GM21576 (cell line): ENCODE results near the gene FAM151A.

Experiments used
- ATAC-seq: cut with Tn5 transposase; IDR thresholded peaks from one replicate; pipeline ENCODE4 v1.9.1; 2021; ENCODE audit warnings: mild to moderate bottlenecking, moderate library complexity; ENCODE audit not compliant: unreplicated experiment

Gene FAM151A

DNA sequence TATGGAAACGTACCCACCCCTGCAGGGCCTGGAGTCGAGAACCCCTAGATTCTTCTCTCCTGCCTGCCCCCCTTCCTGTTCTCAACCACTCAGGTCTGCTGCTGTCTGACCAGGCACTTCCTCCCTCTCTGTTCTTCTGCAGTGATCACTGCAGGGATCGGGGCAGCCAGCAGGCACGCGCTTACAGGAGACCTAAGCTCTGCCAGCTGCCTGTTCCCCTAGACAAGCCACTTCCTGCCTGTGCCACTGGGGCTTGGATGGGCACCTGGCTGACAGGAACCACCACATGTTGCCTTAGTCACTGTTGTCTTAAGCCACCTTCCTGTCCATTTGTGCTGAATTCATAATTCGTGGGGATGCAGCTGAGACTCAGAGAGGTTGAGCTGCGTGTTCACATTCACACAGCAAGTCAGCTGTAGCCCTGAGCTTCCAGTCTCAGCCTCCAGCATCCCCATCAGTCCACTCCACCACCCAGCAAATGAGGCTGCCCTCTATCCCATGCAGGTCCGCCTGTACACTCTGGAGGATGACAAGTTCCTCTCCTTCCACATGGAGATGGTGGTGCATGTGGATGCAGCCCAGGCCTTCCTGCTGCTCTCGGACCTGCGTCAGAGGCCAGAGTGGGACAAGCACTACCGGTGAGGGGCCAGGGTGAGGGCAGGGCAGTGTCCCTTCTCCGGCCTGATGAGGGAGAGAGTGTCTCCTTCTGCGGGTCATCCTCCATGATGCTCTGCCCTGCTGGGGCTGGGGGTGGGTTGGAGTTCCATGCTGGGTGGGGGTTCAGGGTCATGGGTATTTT, 18.6 kb downstream of the FAM151A start:
- no peak for ATAC-seq

DNA sequence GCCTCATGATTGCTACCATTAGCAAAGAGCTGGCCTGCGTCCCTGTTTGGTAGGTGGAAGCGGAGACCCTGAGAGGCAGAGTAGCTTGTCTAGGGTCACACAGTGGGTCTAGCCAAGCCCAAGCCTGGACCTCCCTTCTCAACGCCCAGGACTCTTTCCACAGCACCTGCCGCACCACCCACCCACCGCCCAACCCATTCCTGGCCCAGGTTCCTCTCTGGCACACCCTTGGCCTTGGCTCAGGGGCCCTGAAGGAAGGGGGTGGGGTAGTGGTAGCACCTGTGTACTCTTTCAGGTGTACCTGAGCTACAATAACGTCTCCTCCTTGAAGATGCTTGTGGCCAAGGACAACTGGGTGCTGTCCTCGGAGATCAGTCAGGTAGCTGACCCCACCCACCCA, 19.3 kb downstream of the FAM151A start:
- ATAC-seq, result no peak

DNA sequence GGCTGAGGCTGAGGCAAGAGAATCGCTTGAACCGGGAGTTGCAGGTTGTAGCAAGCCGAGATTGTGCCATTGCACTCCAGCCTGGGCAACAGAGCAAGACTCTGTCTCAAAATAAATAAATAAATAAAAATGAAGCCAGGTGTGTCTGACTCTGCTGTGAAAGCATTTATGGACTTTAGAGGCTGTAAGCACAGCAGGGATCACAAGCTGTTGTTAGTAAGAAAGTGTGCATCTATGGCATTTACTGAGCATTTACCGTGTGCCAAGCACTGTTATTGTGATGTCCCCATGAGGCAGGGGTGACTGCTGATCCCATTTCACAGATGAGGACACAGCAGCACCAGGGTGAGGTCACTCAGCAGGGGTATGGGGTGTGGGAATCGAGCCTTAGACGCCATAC, 20.1 kb downstream of the FAM151A start:
- ATAC-seq, result no peak

DNA sequence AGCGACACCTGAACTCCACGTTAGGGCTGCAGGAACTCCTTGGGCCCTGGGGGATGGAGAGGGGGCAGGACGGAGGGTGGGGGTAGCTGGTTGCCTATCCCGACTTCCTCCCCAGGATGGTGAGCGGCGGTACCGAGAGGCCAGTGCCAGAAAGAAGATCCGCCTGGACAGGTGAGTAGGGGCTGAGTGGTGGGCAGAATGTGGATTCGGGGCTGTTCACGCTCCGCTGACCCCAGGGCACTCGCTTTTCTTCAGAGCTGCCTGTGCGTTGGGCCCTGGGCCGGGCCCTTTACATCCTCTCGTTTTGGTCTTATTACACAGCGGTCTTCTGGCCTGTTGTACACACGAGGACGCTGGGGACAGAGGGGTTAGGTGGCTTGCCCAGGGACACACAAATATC, 20.8 kb downstream of the FAM151A start:
- ATAC-seq, result no peak

DNA sequence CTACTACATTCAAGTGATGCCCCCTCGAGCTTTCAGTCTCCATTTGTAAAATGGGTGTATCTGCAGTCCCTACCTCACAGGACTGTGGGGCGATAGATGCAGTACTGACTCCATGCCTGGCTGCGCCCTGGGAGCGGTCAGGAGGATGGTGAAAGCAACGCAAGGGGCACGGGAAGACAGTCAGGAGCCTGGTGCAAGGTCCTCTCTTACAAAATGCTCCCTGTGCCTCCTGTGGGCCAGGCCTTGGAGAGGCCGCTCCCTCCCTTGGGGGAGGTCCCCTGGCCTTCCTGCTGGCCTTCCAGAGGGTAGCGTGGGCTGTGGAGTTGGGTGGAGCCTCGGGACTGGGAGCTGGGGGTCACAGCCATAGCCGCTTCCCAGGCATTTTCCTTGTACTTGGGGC, 21.6 kb downstream of the FAM151A start:
- no peak for ATAC-seq

DNA sequence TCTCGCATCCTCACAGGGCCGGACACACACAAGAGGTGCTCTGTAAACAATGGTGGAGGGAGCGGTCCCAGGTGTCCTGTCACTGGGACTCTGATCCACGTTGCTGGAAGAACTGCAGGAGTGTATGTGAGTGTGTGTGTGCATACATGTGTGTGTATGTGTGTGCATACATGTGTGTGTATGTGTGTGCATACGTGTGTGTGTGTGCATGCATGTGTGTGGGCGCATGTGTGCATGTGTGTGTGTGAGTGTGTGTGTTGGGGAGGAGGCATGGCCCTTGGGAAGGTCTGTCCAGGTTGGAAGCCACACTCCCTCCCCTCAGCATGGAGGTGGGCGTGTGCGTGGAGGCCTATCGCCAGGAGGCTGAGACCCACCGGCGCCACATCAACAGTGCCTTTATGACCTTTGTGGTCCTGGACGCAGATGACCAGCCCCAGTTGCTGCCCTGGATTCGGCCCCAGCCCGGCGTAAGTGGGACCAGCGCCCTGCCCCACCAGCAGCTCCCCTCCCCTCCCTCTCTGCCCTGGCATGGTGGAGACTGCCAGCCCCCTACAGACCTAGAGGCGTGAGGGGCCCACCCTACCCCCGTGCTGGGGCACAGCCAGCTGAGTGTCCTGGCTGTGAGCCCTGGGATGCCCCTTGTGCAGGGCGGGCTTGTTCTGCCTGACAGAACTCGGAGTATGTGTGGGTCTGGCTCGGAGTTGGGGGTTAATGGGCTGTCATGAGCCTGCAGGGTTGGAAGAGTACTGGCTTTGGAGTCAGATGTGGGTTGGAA, 22.2 kb downstream of the FAM151A start:
- ATAC-seq, result no peak

DNA sequence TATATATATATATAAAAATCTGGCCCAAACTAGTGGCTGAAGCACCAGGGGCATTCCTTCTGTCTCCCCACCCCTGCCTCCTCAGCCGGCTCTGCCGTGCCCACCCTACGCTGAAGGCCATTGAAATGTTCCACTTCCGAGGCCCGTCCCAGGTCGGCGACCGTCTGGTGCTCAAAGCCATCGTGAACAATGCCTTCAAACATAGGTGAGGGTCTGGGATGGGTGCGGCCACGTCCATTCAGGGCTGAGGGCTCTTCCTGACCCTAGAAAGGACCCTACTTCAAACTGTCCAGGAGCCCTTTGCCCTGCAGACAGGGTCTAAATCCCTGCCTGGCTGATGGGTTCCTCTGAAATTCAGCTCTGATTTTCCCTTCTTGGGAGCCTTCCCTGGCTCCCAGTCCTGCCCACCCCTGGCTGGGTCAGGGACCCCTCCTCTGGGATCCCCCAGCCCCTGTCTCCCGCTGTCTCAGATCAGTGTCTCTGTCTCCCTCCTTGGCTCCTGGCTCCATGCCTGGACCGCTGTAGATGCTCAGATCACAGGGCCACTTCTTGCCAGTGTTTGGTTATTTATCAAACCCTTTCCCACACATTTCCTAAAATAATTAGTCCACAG, 24.0 kb downstream of the FAM151A start:
- ATAC-seq, result no peak

DNA sequence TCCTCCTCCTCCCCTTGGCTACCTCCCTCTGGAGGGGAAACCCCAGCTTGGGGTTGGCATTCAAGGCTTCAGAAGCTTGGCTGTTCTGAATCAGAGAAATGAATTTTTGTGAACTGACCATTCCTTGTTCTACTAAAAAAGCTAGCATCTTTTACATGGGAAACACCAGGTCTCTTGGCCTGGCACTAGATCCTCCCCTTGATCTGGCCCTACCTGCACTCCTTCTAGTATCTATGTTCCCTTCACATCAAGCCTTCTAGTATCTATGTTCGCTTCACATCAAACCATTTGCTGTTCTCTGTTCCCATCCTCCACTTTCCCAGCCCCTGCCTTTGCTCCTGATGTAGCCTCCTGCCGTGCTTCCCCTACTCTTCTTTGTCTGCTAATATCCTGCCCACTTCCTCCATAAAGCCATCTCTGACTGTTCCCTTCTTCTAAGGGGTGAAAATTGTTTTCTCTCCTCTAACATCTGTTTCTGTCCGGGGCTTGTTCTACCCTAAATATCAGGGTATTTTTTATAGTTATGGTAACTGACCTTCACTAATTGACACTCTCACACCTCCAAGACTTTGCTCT, 25.8 kb downstream of the FAM151A start:
- ATAC-seq, result no peak

DNA sequence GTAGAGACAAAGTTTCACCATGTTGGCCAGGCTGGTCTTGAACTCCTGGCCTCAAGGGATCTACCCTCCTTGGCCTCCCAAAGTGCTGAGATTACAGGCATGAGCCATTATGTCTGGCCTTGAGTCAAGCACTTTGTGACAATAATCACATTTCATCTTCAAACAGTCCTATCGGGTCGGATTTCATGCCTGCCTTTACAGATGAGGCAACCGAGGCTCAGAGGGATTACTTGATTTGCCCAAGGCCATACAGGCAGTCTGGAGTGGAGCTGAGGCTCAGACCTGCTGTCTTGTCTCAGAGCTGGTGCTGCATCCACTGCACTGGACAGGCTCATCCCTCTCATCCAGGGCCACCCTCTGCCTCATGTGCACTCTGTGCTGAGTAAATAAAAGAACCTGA, 26.6 kb downstream of the FAM151A start:
- no peak for ATAC-seq

DNA sequence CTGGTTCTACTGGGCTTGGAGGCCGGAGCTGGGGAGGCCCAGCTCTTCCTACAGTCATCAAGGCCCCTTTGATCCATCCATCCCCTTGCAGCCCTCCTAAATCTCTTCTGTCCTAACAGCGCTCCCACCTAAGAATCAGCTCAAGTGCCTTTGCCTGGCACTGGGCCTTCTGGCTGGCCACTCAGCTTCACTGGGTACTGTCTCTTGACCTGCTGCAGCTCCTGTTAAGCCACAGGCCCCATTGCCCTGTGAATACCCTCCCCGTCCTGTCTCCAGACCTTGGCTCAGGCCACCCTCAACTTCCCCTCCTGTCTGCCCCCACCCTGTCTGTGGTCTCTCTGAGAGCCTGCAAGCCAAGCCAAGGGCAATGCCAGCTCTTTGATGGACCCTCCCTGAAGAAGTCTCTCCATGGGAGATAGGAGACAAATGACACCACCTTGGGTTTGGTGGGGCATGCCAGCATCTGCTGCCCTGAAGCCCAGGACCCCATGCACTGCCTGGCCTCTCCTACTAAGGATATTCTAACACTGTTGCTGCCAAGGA, 27.3 kb downstream of the FAM151A start:
- no peak for ATAC-seq

DNA sequence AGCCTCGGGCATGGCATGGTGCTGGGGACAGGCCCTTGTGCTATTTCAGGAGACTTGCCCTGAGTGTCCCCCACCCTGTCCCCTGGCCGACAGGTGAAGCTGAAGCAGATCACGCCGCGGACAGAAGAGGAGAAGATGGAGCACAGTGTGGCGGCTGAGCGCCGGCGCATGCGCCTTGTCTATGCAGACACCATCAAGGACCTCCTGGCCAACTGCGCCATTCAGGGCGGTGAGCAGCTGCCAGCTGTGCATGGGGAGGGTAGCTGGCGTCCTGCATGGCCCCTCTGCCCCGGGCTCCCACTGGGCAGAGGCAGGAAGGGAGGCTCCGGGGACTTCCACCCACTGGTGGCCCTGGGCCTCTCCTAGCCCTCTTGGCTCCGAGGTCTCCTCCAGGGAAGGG, 28.9 kb downstream of the FAM151A start:
- ATAC-seq, result no peak

DNA sequence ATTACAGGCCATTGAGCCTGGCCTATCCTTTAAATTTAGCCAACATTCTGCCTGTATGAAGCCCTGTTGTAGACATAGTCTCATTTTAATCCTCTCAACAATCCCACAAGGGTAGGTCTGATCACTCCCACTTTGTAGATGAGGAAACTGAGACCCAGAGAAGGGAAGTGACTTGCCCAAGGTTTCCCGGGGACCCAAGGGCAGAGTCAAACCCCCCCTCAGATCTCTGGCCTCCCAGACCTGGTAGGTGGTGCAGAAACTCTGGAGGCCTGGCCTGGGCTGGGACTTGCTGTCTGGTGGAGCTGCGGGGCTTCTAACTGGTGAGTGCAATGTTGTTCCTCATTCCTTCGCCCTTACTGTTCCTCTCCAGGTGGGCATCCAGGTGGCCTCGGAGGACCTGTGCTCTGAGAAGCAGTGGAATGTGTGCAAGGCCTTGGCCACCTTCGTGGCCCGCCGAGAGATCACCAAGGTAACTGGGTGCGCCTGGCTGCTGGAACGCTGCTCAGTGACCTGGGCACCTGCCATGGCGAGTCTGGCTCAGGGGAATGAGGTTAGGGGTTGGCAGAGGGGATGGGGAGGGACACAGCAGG, 29.7 kb downstream of the FAM151A start:
- ATAC-seq, result no peak

DNA sequence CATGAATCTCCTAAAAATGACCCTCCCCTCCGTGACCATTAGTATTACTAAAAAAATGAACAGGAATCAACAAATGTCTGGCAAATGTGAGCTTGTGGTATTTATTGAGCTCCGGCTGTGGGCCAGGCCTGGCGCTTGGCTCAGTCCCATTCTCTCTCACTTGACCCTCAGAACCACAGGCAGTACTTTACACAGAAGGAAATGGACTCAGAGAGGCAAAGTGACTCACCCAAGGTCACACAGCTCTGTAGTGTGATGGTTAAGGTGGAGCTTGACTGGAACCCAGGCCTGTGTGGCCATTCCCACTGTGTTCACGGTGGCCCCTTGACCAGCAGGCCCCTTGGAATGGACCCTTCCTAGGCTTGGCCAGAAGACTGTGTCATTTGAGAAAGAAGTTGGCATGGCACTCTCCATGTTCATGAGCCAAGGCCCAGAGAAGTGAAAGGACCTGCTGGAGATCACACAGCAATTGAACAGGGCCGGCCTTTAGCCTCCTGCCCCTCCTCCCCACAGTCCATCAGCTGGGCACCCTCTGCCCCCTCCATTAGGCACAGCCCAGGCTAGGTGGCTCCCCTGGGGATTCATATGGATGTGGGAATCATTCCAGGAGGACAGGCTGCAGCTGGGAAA, 32.1 kb downstream of the FAM151A start:
- no peak for ATAC-seq

DNA sequence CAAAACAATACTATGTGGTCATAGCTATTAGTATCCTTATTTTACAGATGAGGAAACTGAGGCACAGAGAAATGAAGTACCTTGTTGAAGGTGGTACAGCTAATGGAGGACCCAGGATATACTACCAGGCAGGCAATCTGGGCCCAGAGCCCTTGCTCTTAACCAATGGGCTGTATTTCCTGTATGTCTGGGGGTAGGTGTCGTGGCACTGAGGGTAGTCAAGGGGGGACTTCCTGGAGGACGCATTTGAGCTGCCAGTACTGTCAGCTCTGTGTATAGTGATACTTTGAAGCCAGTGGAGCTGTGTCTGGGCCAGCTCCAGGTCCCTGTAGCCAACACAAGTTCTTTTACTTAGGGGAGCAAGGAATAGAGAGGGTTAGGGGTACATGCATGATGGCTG, 34.9 kb downstream of the FAM151A start:
- no peak for ATAC-seq

DNA sequence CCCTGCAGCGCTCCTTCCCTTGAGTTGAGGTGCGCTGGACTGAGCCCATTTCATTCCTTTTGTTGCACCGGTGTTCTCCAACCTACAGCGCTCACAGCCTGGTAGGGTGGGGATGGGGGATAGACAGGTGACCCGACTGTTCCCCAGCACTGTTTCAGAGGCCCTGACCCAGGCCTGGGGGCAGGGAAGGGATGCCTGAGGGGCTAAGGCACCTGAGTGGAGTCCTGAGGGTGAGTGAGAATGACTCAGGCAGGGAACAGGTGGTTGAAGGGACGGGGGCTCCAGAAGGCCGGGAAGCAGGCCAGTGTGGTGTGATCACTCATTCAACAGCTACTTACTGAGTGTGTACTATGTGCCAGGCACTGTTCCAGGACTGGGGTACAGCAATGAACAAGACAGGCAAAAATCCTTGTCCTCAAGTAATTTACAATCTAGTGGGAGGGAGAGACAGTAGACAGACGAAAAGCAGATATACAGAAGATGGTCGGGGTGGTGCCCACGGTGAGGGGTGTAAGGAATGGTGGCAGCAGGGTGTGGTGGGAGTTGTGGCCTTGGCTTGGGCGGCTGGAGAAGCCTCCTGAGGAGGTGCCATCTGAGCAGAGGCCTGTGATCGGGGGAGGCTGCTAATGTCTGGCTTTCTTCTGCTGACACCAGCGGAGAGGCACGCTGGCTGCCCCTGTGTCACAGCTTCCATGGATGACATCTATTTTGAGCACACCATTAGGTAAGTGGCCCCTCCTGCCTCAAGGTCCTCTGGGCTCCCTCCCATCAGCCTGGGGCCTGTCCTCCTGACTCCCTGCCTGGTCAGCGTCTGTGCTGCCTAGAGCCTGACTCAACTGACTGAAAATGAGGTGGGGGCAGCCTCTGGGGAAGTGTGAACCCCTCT, 37.9 kb downstream of the FAM151A start:
- no peak for ATAC-seq

DNA sequence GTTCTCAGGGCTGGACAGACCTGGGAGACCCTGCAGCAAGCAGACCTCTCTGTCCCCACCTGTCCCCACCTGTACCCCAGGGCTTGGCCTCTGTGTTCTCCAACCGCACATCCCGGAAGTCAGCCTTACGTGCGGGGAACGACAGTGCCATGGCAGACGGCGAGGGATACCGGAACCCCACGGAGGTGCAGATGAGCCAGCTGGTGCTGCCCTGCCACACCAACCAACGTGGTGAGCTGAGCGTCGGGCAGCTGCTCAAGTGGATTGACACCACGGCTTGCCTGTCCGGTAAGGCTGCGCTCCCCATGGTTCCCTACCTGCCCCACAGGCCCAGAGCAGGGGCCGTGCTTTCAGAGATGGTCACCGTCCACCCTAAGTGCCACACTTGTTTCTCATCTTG, 38.8 kb downstream of the FAM151A start:
- ATAC-seq, result no peak

DNA sequence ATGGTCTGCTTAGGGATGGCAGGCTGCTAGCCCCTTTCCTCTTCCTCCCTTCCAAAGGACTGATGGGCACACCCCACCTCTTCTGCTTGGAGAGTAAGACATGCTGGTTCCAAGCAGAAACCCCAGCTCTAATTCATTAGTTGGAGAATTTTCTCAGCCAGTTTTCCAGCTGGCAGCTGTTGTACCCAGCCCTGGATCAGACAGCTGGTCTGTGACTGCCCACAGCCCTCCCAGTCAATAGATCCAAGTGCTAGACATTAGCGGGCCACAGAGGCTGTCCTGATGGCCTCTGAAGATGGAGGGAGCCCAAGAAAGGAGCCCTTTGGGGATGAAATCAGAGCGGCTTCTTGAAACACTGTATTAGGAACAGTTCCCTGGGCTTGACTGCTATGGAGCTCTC, 39.5 kb downstream of the FAM151A start:
- no peak for ATAC-seq

DNA sequence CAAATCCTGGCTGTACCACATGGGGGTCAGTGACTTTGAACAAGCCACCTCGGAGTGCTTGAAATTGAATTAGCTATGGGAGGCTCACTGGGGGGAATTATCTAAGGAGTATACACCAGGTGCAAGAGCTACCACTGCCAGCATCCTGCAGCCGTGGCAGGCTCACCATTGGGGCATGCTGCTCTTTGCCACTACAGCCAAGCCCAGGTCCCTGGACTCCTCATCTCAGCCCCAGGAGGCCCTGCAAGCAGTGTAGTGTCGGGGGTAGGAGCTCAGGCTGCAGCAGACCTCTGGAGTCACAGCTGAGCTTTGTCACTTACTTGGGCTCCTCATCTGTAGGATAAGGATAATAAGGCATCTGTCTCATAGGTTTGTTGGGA, 40.0 kb downstream of the FAM151A start:
- ATAC-seq, result no peak

DNA sequence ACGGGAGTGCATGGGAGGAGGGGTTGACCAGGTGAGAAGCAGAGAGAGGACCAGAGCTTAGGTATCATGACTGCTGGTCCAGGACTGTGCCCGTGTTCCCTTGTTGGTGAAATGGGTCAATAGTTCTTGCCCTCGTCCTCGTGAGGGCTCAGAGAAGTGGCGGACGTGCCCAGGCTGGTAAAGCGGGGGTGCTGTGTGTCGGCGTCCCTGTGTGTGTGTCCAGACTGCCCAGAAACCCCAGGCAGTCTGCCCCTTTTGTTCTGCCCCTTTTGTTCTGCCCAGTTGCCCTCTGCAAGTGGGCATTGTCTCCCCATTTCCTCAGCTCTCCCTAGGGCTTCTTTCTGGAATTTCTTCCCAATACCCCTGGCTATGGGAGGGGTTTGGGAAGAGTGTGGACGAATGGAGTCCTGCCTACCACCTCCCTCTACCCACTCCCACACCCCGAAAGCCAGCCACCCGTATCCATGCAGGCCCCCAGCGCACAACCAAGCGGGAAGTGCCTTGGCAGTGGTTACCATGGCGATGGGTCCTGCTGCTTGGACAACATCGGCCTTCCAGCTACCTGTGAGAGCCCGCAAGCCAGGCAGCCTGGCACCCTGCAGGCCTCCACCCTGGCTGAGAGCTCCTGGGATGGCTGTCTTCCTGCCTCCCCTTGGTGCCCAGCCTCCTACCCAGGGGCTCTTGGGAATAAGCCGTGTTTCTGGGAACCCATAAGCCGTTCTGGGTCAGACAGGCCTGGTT, 40.6 kb downstream of the FAM151A start:
- no peak for ATAC-seq
